NOMO-1 (cell line): Measurements from ENCODE around the gene TAS2R1.

Experiments used
- DNase-seq, 2 experiments: peaks; one replicate each; lab custom pipeline; 2025; ENCODE audit not compliant: unreplicated experiment in 2 of 2; lab: John Stamatoyannopoulos, UW

TAS2R1 gene

DNA sequence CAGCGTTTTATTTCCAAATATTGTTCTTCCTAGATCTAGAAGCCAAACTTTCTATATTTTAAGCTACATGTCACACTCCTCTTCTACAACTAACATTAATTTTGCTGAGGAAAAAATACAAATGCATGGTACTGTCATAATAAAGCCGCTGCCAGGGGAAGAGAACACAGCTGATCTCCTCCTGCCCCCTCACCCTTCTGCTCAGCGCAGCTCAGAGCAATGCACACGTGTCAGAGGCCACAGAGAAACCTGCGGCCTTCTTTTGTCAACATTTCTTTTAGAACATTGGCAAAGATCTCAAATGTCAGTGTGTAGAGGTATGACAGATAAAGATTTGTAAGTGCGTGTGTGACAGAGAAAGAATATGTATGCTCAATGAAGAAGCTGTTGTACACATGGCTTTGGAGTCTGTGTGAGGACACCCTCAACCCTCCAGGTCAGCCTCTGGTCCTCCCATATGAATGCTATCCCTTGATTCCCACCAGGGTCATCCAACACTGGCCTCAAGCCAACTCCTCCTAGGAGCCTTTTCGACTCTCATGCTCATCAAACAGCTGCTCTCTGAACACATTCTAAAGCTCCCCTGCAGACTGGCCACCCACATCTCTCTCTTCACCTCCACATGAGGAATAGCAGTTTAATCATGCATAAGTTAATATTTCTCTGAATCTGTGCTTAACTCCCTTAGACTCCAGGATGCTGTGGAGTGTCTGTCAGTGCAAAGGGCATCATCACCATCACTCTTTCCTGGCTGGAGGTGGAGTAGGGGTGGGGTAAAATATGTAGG is 40.9 kb downstream of the TAS2R1 start:
- DNase-seq: no peak

DNA sequence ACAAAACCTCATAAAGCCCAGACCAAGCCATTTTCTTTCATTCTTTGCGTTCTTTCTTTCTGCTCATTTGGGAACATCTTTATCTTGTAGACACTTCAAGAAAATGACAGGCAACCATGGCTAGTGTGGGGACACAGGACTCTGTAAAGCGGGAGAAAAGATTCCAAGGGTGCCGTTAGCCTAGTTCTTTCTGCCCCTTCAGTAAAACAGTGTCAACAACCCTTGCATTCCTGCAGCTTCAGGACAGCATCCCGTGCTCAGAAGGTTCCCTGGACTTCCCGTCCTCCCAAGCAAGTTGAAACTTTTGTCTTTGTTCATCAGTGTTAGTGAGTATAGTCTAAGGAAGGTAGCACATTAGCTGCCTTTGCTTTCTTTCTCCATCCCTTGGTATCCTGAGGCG is 41.9 kb downstream of the TAS2R1 start:
- DNase-seq: no peak

DNA sequence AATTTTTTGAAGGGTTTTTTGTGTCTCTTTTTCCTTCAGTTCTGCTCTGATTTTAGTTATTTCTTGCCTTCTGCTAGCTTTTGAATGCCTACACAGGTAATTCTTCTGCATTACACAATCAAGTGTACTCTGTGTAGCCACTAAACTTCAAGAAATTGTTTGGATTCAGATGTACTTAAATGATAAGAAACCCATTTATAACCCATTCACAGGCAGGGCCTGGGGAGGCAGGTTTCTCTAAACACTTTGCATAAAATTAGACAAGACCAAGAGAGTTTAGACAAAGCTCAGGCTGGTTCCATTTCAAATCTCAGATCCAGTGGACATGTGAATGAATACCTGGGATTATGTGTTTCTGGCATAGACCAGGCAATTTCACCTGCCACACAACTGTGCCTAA is 43.0 kb downstream of the TAS2R1 start:
- no peak for DNase-seq

DNA sequence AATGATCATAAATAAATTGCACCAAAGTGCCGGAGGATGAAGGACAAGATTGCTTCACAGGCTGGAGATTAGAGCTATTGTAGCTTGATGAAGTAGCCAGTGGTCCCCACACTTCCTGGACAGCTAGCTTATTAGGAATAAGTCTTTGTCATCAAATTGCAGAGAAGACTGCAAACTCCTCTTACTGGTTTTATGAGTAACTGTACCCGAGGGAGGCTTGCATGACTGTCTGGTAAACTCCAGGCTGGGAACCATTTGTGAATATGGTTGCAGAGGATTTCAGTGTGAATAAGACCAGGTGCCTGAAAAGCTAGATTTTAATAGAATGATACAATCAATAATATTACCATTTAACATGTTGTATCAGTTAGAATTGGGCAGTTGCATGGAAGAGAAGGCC is 47.7 kb downstream of the TAS2R1 start:
- DNase-seq: no peak
